ENCODE measurements around the gene TMPRSS12.
"Not testable (repeated sequence)": the region's sequence is repeated elsewhere in the genome, so short reads cannot be mapped to it uniquely, and the experiment has no call there.

Gene TMPRSS12

DNA sequence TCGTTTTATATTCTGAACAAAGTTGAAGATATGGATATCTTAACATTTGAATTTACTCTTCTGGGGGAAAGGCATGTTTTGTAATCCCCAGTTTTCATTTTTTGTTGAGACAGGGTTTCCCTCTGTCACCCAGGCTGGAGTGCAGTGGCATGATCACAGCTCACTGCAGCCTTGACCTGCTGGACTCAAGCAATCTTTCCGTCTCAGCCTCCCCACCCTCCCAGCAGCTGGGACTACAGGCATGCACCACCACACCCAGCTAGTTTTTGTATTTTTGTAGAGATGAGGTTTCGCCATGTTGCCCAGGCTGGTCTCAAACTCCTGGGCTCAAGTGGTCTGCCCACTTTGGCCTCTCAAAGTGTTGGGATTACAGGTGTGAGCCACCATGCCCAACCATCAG, 84.2 kb downstream of the TMPRSS12 start:
- DNase-seq: not testable (repeated sequence)

DNA sequence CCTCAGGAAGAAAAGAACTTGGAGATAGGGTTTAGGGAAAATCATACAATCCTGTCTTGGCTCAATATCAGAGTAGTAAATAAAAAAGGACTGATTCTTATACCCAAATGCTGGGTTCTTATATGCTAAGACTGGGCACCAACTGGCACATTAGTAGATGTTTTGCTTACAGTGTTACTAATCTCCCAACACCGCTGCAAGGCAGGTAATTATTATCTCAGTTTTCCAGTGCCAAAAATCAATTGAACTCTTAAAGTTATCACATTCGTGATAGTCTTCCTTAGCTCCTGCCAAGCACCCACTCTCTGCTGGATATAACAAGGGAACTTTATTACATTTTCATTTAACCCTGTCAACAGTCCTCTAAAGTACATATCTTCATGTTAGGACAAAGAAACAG, 84.6 kb downstream of the TMPRSS12 start:
- no peak for DNase-seq

DNA sequence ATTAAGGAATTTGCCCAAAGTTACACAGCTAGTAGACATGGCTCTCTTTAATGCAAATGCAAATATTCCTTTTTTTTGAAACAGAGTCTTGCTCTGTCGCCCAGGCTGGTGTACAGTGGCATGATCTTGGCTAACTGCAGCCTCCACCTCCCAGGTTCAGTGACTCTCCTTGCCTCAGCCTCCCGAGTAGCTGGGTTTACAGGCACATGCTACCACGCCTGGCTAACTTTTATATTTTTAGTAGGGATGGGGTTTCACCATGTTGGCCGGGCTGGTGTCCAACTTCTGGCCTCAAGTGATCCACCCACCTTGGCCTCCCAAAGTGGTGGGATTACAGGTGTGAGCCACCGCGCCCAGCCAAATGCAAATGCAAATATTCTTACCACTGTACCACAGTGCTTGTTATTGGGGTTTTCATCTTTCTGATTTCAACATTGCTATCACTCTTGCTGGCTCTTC, 85.1 kb downstream of the TMPRSS12 start:
- DNase-seq: no peak

GRCh38 chr12:50928392-50928791, 85.7 kb downstream of the TMPRSS12 start:
- DNase-seq: no peak

DNA sequence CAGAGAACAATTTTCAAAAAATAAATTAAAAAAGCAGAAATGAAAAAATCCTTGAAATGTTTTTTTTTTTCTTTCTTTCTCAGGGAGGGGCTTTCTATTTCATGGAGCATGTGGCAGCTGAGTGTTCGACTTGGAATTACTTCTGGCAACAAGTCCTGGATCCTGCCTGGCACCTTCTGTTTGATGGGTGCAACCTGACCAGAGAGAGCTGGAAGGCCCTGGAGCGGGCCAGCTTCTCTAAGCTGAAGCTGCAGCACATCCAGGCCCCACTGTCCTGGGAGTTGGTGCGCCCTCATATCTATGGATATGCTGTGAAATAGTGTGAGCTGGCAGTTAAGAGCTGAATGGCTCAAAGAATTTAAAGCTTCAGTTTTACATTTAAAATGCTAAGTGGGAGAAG, 87.1 kb downstream of the TMPRSS12 start:
- DNase-seq: no peak

DNA sequence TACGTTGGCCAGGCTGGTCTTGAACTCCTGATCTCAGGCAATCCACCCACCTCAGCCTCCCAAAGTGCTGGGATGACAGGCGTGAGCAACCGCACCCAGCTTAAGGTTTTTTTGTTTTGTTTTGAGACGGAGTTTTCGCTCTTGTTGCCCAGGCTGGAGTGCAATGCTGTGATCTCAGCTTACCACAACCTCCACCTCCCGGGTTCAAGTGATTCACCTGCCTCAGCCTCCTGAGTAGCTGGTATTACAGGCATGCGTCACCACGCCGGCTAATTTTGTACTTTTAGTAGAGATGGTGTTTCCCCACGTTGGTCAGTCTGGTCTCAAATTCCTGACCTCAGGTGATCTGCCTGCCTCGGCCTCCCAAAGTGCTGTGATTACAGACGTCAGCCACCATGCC, 87.8 kb downstream of the TMPRSS12 start:
- not testable (repeated sequence) for DNase-seq

- DNase-seq: no peak
Measured at GRCh38 chr12:50932787-50933280, 90.1 kb downstream of the TMPRSS12 start.

DNA sequence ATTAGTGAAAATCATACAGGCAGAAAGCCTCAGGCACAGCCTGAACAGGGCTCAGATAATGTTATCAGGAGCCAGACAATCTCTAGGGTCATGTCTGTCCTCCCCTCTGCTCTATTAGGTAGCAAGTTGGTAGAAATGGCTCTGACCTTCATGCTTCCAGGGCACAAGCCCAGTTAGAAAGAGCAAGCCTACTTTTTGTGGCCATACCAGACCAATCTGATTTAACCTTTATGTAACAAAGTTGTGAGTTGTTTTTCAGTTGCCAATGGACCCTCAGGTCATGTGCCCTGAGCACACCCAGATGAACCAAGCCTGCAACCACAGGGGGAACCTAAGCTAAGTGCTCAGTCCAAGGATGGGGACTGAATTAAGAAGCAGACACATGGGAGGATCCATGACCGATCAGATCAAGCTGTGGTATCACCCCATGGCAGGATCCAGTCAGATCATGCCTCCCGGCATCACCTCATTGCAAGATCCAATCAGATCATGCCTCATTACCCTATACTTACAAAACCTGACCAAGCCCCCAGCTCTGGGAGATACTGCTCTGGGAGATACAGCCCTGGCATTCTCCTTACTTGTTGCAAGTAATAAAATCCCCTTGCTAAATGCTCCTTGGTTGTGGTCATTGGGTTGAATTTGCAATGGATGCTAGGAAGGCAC, 90.9 kb downstream of the TMPRSS12 start:
- no peak for DNase-seq

GRCh38 chr12:50934371-50934851, 91.7 kb downstream of the TMPRSS12 start:
- DNase-seq: no peak

- no peak for DNase-seq
Measured at GRCh38 chr12:50934981-50935807, 92.5 kb downstream of the TMPRSS12 start.

GRCh38 chr12:50936821-50937530, 94.2 kb downstream of the TMPRSS12 start:
- no peak for DNase-seq
